ENCODE data around the gene TMEM25.
"Not testable (repeated sequence)": the region's sequence is repeated elsewhere in the genome, so short reads cannot be mapped to it uniquely, and the experiment has no call there.

Gene TMEM25

DNA sequence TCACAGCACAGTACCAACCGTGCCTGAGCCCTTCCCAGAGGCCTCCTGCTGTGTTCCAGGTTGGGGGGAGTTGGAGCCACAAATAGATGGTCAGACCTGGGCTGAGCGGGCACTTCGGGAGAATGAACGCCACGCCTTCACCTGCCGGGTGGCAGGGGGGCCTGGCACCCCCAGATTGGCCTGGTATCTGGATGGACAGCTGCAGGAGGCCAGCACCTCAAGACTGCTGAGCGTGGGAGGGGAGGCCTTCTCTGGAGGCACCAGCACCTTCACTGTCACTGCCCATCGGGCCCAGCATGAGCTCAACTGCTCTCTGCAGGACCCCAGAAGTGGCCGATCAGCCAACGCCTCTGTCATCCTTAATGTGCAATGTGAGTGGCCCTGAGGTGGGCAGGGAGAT, 1.1 kb downstream of the TMEM25 start:
- no peak for DNase-seq (ENCODE audit: low spot score)

DNA sequence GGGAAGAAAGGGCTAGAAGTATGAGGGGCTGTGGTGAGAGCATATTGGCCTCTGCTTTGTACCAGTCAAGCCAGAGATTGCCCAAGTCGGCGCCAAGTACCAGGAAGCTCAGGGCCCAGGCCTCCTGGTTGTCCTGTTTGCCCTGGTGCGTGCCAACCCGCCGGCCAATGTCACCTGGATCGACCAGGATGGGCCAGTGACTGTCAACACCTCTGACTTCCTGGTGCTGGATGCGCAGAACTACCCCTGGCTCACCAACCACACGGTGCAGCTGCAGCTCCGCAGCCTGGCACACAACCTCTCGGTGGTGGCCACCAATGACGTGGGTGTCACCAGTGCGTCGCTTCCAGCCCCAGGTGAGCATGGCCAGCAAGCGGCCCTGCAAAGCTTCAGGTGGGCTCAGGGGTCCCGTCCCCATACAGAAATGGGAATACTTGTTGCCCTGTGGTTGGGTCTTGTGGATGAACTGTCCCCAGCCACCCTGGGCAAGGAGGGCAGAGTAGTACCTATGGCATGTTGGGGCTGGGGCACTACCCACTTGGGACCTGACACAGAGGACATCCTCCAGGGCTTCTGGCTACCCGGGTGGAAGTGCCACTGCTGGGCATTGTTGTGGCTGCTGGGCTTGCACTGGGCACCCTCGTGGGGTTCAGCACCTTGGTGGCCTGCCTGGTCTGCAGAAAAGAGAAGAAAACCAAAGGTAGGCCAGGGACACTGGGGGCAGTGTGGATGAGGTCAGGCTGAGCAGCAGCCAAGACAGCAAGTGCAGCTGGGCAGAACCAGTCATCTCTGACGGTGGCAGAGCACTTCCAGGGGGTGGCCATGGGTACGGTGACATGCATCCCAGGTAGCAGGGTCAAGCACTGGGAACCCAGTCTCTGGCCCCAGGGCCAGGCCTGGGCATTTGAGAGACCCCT, 2.1 kb downstream of the TMEM25 start:
- no peak for DNase-seq (ENCODE audit: low spot score)

DNA sequence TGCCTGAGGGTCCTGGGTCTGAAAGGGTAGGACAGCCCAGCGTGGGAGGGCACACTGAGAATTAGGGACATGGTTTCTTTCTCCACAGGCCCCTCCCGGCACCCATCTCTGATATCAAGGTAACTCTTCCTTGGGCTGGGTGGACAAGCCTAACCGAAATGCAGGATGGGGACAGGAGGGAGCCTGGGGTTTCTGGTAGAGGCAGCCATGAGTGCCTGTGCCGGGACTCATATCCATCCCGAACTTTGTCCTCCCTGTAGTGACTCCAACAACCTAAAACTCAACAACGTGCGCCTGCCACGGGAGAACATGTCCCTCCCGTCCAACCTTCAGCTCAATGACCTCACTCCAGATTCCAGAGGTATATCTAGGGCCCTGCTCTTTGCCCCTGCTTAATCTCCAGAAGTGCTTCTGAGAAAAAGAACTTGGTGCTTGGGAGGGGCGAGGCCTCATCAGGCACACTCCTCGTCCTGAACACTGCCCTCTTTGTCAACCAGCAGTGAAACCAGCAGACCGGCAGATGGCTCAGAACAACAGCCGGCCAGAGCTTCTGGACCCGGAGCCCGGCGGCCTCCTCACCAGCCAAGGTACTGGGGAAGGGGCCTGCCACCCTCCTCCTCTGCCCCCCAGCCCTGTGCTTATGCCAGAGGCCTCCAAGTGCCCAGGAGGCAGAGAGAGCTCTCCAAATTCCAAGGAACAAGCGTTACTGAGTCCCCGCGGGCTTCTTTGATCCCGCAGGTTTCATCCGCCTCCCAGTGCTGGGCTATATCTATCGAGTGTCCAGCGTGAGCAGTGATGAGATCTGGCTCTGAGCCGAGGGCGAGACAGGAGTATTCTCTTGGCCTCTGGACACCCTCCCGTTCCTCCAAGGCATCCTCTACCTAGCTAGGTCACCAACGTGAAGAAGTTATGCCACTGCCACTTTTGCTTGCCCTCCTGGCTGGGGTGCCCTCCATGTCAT, 3.1 kb downstream of the TMEM25 start:
- DNase-seq (ENCODE audit: low spot score): peak; percentile 75

DNA sequence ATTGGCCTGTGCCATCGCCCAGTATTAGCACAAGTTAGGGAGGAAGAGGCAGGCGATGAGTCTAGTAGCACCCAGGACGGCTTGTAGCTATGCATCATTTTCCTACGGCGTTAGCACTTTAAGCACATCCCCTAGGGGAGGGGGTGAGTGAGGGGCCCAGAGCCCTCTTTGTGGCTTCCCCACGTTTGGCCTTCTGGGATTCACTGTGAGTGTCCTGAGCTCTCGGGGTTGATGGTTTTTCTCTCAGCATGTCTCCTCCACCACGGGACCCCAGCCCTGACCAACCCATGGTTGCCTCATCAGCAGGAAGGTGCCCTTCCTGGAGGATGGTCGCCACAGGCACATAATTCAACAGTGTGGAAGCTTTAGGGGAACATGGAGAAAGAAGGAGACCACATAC, 4.3 kb downstream of the TMEM25 start:
- DNase-seq (ENCODE audit: low spot score): no peak

DNA sequence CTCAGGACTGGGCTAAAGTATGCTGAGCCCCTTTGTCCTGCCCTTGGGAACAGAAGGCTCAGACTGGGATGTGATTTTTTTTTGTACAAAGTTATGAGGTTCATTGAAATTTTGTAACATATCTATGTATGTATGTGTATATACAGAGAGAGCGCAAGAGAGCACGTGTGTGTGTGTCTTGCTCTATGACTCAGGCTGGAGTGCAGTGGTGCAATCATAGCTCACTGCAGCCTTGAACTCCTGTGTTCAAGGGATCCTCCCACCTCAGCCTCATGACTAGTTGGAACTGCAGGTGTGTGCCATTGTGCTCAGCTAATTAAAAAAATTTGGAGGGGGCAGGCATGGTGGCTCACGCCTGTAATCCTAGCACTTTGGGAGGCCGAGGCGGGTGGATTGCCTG, 5.7 kb downstream of the TMEM25 start:
- no peak for DNase-seq (ENCODE audit: low spot score)

DNA sequence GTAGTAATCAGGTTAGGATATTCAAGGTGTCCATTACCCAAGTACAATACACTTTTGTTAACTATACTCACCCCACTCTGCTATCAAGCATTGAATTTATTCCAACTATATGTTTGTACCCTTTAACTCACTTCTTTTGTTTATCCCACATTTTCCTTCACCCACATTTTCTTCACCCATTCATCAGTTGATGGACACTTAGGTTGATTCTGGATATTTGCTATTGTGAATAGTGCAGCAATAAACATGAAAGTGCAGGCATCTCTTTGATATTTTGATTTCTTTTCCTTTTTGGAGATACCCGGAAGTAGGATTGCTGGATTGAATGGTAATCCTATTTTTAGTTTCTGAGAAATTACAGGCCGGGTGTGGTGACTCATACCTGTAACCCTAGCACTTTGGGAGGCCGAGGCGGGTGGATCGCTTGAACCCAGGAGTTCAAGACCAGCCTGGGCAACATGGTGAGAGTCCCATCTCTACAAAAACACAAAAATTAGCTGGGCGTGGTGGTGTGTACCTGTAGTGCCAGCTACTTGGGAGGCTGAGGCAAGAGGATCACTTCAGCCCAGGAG, 6.5 kb downstream of the TMEM25 start:
- DNase-seq (ENCODE audit: low spot score): no peak

DNA sequence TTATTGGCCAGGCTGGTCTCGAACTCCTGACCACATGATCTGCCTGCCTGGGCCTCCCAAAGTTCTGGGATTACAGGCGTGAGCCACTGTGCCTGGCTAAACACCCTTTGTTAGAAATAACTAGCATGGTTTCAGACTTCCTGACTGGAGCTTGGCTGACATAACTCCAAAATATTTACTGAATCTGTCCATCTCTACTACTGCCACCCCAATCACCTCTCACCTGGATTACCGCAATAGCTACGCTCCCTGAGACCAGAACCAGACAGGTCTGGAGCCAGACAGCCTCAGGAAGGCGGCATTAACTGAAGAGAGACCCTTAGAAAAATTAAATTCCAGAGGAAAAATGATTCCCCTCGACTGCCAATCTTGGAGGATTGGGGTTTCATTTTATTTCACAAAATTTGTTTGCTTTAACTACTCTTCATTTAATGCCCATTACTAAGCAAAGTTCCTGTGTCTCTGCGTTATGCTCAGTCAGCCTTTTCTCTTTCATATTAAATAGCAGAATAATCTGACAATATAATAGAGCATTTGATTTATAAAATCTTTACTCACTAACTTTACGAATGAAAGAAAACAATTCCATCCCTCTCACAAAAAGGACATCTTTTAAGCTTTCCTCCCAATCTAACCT, 13.1 kb downstream of the TMEM25 start:
- DNase-seq (ENCODE audit: low spot score): no peak

DNA sequence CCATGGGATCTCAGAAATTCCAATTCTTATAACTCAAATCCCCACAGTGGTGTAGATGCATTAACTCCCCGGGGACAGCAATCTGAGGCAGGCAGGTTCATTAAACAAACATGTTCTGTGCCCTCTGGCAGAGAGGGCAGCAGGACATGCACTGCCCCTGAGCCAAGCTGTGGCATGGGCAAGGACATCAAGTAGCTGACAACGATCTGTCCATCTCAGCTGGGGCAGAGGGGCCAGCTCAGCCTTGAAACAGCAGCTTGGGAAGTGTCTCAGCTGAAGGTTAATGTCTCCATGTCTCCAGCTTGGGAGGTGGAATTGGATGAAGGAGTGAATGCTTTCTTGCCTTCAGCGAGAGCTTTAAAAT, 13.6 kb downstream of the TMEM25 start:
- no peak for DNase-seq (ENCODE audit: low spot score)

DNA sequence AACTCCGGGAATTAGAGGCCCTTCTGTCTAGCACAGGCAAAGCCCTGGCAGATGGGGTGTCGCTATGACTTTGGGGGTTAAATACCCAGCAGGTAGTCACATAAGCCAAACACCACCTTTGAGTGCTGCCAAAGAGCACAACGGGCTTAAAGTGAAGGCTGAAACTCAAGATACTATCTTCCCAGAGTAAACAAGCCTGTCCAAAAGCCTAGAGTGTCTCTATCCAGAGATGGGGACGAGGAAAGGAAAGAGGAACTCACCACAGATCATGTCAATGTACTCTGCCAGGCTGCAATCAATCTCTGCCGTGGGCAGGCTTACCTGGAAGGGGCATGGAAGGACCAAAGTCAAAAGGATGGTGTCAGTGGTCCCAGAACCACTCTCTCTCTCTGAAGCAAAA, 14.5 kb downstream of the TMEM25 start:
- no peak for DNase-seq (ENCODE audit: low spot score)

DNA sequence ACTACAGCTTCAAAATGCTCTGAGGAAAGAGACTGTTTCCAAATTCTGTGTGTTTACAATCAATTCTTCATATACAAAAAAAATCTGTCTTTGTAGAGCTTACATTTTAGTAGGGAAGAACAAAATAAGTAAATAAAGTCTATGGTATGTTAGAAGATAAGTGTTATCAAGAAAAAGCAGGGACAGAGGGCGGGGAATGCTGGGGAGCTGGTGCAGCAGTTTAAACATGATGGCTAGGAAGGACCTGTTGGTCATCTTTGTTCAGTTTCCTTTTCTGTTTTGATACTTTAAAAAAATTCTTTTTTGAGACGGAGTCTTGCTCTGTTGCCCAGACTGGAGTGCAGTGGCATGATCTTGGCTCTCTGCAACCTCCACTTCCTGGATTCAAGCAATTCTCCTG, 16.1 kb downstream of the TMEM25 start:
- no peak for DNase-seq (ENCODE audit: low spot score)

DNA sequence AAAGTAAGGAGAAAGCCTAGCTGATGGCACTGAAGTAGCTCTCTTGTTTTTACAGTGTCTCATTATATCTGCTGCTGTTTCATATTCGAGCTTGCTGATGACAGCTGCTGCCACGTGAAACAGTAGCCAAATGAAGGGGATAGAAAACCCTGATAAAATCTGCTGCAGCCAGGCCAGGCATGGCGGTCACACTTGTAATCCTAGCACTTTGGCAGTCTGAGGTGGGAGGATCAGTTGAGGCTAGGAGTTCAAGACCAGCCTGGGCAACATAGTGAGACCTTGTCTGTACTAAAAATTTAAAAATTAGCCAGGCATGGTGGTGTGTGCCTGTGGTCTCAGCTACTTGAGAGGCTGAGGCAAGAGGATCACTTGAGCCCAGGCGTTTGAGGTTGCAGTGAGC, 21.3 kb downstream of the TMEM25 start:
- no peak for DNase-seq (ENCODE audit: low spot score)

DNA sequence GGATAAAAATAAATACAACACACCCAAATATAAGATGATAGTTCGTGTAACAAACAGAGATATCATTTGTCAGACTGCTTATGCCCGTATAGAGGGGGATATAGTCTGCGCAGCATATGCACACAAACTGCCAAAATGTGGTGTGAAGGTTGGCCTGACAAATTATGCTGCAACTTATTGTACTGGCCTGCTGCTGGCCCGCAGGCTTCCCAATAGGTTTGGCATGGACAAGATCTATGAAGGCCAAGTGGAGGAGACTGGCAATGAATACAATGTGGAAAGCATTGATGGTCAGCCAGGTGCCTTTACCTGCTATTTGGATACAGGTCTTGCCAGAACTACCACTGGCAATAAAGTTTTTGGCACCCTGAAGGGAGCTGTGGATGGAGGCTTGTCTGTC, 29.8 kb downstream of the TMEM25 start:
- DNase-seq (ENCODE audit: low spot score): no peak

DNA sequence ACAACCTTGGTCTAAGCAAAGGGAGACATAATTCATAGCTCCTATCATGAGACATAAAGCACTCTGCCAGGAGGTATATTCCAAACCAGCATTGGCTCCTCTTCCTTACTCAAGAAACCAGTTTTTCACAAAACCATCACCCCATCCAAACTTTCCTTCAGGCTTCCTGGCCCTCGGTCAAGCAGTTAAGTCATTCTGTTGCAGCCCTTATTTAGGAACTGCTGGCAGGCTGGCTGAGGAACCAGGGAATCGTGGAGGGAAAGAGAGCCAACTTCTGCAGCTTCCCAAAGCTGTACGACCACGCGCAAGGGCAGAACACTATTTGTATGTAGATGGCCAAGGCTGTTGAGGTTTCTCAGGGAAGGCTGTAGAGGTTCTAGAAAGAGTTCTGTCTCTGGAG, 34.1 kb downstream of the TMEM25 start:
- no peak for DNase-seq (ENCODE audit: low spot score)

DNA sequence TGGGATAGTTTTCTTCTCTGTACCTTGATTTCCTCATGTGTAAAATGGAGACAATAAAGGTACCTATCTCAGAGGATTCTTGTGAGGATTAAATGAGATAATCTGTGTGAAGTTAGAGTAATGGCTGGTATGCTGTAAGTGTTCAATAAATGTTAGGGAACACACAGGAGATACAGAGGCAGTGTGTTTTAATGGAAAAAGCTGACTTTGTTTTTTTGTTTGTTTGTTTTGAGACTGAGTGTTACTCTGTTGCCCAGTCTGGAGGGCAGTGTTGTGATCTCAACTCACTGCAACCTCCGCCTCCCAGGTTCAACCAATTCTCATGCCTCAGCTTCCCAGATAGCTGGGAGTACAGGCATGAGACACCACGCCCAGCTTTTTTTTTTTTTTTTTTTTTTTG, 38.7 kb downstream of the TMEM25 start:
- no peak for DNase-seq (ENCODE audit: low spot score)

DNA sequence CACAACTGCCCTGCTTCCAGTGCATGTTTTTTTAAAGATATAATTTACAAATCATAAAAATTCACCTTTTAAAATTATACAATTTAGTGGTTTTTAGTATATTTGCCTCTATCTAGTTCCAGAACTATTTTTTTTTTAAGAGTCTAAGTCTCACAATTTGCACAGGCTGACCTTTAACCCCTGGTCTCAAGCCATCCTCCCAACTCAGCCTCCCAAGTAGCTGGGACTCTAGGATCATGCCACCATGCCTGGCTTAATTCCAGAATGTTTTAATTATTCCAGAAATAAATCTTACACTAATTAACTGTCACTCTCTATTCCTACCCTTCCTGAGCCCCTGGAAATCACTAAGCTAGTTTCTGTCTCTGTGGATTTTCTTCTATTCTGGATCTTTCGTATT, 39.8 kb downstream of the TMEM25 start:
- DNase-seq (ENCODE audit: low spot score): no peak

DNA sequence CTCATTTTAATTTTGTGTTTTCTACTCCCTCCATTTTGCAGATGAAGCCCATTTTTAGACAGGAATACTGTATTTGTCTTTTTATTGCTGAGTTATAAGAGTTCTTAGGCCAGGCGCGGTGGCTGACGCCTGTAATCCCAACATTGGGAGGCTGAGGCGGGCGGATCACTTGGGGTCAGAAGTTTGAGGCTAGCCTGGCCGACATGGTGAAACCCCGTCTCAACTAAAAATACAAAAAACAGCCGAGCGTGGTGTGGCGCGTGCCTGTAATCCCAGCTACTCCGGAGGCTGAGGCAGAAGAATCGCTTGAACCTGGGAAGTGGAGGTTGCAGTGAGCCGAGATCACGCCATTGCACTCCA, 40.7 kb downstream of the TMEM25 start:
- DNase-seq (ENCODE audit: low spot score): not testable (repeated sequence)

DNA sequence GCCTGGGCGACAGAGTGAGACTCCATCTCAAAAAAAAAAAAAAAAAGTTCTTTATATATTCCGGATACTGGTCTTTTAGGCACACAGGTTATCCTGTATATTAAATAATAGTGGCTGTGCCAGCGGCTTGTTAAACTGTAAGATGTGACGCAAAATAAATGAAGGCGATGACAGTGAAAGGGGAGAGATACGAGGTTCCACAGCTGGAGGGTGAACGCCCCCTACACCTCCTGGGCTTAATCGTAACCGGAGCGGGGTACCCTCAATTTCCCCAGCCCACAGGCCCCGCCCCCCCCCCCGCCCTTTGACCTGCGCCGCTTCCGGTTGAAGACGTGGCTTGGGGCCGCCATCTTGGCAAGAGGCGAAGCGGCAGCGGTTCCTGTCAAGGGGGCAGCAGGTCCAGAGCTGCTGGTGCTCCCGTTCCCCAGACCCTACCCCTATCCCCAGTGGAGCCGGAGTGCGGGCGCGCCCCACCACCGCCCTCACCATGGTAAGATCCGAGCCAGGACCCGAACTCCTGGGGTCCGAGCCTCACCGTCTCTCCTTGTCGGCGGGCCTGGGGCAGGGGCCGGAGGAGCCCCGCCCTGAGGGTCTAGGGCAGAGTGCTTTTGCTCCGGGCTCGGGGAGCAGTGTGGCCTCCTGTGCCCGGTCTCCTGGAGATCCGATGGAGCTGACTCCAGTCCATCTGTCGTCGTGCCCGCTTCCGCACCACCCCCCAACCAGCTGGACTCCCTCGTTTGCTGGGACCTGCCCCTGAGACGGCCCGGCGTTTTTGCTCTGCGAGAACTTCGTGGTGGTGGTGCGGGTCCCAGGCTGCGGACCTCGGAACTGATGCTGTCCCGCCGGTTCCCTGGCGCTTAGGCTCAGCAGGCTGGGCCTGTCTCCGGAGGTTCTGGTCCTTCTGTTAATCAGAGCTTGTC, 41.3 kb downstream of the TMEM25 start, which contains the start of gene ARCN1:
Gene ARCN1, plus strand, starts transcription at position 349 of the 920 bp plus-strand sequence. Its CDS starts 139 bp downstream, at position 488.
- DNase-seq (ENCODE audit: low spot score): peak; percentile 63

DNA sequence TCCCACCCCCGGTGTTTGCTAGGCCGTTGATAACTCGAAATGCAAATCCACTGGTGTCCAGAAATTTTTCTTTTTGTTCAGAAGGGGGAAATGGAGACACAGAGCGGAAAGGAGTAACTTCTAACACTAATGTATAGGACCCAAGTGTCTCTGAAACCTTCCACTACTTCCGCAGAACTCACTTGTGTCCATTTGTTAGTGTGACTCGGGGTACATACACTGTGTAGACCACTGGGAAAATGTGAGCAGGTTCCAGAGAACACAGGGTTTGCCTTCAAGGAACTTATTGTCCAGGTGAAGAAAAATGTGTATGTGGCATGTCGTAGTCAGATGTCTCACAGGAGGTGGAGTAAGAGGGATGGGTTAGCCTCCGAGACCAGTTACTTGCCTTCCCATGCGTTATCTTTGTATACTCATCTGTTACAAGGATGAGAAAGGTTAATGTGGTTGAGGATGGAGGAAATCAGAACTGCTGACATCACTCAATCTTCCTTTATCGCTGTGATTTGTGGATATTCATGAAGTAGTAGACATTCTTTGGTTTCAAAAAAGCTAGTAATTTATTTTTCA, 42.1 kb downstream of the TMEM25 start:
- peak; percentile 42 for DNase-seq (ENCODE audit: low spot score)

DNA sequence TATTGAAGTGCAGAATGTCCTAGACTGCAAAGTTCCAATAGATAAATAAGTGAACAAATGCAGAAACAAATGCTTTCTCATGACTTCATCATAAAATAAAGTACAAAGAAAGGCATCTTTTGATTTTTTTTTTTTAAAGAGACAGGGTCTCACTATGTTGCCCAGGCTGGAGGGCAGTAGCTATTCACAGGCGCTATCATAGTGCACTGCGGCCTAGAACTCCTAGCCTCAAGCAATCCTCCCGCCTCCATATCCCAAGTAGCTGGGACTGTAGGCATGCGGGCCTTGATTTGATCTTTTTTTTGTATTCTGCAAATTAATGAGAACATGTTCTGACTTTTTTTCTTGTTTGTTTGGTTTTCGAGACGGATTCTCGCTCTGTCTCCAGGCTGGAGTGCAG, 43.6 kb downstream of the TMEM25 start:
- no peak for DNase-seq (ENCODE audit: low spot score)

DNA sequence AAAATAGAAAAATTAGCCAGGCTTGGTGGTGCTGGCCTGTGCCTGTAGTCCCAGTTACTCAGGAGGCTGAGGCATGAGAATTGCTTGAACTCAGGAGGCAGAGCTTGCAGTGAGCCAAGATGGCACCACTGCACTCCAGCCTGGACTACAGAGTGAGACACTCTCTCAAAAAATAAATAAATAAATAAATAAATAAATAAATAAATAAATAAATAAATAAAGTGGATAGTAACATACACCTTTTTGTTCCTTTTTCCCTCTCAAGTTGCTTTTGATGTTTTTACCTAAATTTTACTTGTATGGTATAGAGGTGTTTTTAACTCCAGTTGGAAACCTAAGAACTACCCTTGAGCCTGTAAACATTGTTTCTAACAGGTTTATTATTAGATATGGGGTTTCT, 47.0 kb downstream of the TMEM25 start:
- not testable (repeated sequence) for DNase-seq (ENCODE audit: low spot score)

DNA sequence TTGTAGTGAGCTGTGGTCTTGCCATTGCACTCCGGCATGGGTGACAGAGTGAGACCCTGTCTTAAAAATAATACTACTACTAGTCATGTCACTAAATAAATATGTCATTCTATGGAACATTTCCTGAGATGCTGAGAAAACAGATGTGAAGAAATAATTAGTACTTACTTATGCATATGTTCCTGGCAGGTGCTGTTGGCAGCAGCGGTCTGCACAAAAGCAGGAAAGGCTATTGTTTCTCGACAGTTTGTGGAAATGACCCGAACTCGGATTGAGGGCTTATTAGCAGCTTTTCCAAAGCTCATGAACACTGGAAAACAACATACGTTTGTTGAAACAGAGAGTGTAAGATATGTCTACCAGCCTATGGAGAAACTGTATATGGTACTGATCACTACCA, 50.1 kb downstream of the TMEM25 start:
- DNase-seq (ENCODE audit: low spot score): no peak
